CD4-positive, alpha-beta T cell treated with Interleukin-21 for 1 hour (primary cell): ENCODE data around the gene PGM5.

Experiments
- DNase-seq: peaks from one replicate; pipeline ENCODE4 v3.0.0-alpha.2; 2020

The PGM5 gene

DNA sequence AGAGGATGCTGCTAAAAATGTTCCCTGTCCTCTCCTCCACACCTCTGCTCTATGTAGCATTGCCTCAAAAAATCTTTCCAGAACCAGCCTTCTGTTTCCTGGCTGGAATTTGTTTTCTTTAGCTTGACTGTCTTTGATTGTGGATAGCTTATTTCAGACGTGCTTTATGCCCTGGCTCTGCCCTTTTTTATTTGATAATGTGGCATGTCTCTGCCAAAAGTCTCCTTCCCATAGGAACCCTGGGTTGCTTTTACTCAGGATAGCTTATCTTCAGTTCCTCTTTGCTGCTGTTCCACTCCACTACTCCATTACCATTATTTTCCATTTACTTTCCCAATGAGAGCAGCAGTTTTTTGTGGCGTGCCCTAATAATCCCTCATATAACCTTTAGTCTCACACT, 185.2 kb downstream of the PGM5 start:
- DNase-seq = no peak

DNA sequence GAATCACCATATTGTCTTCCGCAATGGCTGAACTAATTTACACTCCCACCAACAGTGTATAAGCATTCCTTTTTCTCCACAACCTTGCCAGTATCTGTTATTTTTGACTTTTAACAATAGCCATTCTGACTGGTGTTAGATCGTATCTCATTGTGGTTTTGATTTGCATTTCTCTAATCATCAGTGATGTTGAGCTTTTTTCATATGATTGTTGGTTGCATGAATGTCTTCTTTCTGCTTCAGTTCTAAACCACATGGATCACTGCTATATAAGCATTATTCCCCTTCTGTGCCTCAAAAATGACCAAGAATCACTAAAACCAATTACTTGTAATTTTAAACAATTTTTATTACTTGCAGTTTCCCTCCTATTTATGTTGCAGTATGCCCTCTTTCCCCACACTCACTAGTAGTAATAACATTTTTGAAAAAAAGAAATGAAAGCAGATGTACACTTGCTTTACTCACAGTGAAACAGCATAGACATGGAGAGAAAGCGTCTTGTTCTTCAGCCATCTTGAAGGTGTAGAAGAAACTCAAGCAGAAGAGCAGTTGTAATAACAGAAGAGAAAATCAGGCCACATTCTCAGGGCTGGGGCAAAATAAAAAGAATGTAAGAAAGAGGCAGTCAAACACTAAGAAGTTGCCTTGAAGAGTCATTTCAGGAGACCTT, 188.8 kb downstream of the PGM5 start:
- no peak for DNase-seq

DNA sequence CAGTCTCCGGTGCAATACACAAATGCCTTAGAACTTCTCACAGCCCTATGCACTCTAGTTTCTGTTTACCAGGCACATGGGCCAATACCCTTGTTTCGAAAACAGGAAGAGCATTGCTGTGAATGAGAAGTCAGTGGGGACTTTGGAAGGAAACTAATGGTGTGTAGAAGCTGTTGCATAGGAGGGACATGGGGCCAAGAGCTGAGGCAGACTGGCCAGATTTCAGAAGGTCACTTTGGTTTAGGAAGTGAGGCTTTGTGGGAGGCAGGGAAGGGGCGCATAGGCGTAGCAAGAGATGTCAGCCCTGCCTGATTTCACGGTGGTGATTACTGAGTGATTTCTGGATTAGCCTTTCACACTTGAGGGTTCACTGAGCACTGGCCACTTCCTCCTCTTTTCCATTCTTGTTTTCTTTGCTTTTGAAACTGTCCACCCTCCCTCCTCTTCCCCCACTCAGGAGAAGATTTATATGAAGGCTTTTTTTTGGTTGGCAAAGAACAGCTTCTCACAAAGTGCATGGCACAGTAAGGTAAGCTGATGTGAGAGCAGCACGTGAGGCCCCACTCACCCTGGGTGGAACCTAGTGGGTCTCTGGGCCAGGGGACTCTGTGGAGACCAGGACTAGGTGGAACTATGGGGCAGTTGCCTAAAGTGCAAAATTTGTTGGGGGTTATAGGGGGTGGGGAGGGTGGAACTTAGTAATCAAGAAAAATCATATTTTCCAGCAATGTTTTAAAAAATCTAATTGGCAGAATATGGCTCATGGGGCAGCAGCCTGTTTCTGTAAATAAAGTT, 190.4 kb downstream of the PGM5 start:
- DNase-seq = peak; percentile 4

GRCh38 chr9:68547417-68547816, 191.0 kb downstream of the PGM5 start:
- DNase-seq = no peak

GRCh38 chr9:68548241-68548640, 191.8 kb downstream of the PGM5 start:
- no peak for DNase-seq

- DNase-seq = no peak
Measured at GRCh38 chr9:68551191-68551590, 194.8 kb downstream of the PGM5 start.

DNA sequence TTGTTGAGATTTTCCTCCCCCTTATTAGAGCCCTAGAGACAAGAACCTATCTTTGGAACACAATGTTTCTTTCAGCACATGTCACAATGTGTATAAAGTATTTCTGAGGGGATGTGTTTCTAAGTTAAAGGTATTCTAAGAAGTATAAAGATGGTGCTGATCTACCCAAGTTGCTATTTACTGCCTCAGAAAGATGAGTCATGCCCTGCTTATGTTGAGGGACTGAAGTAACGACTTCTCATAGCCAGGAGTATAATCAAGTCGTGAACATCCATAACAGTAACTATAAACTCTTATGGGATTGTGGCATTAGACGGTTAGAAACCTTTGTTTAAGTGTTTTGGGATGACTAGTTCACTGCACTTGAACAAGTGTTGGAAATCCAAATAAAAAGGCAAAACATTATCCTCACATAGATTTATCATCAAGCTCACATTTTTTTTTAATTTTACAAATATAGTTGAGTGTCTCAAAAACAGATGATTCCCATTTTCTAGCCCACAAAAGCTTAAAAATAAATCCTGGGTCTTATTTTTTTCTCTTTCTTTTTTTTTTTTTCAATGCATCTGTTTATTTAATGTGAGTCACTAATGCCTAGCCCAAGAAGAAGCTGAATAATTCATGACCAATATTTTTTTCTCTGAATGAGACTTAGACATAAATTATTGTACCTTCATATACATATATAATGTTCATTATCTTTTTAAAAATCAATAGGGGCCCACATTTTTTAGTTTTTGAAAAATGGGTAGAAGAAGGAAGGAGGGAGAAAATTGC, 196.5 kb downstream of the PGM5 start:
- no peak for DNase-seq

DNA sequence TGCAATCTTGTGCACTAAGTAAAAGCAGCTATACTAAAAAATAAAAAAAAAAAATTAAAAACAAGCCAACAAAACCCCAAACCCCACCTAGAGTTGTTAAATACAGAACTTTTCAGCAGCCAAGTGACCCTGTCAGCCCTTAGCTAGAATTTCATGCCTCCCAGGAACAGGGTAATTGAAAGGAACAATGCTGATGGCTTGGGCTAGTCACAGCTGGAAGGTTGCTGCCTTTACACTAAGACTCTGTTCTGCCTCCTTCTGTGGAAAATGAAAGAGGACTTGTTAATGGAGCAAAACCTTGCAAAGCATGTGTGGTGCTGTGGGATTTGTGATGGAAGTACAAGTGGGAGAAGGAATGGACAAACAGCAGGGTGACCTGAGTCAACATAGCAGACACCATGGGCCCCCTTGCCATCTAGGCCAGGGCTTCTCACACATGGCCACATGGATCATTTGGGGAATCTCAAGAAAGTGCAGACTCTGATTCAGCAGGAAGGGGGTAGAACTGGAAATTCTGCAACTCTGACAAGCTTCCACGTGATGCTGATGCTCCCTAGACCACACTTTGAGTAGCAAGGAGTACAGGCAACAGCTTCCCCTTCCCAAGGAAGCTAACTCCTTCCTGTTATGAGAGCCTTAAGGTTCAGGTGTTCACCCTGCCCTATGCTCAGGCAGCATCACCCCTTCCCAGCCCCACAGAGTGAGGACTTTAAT, 199.2 kb downstream of the PGM5 start:
- DNase-seq = no peak

DNA sequence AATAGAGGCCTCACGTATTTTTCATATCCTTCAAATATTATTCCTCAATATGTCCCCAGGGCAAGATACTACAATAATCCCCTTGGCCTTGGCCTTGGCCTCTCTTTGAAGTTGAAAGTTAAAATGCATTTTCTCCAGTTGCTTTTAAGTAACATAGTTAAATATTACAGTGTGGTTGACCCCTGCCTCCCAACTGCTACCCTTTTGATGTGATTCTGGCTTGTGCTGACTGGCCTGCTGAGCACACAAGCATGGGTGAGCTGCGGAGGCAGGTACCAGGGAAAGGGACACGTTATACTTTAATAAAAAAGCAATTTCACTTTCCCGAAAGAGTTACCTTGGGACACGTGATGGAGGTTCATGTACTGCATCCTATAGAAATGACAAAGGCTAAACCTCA, 202.1 kb downstream of the PGM5 start:
- DNase-seq = no peak

GRCh38 chr9:68560071-68560844, 203.8 kb downstream of the PGM5 start:
- DNase-seq = peak; percentile 42

- no peak for DNase-seq
Measured at GRCh38 chr9:68562461-68562860, 206.1 kb downstream of the PGM5 start.

DNA sequence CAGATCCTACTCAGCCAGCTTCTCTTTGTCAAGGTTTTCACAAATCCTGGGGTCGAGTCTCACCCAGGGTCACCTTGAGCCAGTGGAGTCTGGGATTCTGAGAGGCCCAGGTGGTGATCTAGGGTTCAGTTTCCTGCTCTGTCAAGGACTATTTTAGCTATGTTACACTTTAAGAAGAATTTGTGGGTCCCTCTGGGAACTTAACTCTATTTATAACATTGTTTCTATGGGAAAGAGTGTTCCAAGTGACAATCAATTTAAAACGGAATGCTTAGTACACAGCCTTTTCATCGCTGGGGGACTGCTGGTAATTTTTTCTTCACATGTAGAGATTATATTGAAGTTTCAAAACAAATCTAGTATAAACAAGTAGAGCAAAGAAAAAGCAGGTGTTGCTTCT, 211.2 kb downstream of the PGM5 start:
- no peak for DNase-seq

DNA sequence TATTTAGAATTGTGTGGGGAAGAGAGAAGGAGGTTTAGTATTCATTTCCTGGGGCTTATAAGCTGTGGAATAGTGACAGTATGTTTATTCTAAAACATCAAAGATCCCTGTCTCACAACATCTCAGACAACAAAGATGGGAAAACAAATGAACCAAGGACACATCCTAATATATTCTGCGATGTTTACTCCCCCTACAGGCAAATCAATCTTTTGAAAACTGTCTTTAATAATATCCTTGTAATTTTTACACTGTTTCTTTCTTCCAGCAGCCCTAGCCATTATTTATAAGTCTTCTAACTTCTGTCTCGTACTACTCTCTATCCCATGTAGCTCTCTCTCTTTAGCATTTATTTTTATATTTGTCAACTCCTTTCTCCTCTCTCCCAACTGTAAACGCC, 217.7 kb downstream of the PGM5 start:
- no peak for DNase-seq

DNA sequence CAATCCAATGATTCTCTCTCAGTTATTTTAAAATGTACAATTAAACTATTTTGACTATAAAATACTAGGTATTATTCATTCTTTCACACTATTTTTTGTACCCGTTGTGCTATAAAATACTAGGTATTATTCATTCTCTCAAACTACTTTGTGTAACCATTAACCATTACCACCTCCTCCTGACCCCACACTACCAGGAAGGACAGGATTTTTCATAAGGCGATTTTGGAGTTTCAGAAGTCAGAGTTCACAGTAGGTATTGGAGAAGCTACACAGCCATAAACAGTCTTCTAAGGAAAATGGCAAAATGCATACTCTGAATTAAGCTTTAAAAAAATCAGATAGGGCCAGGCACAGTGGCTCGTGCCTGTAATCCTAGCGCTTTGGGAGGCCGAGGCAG, 219.4 kb downstream of the PGM5 start:
- DNase-seq = no peak

DNA sequence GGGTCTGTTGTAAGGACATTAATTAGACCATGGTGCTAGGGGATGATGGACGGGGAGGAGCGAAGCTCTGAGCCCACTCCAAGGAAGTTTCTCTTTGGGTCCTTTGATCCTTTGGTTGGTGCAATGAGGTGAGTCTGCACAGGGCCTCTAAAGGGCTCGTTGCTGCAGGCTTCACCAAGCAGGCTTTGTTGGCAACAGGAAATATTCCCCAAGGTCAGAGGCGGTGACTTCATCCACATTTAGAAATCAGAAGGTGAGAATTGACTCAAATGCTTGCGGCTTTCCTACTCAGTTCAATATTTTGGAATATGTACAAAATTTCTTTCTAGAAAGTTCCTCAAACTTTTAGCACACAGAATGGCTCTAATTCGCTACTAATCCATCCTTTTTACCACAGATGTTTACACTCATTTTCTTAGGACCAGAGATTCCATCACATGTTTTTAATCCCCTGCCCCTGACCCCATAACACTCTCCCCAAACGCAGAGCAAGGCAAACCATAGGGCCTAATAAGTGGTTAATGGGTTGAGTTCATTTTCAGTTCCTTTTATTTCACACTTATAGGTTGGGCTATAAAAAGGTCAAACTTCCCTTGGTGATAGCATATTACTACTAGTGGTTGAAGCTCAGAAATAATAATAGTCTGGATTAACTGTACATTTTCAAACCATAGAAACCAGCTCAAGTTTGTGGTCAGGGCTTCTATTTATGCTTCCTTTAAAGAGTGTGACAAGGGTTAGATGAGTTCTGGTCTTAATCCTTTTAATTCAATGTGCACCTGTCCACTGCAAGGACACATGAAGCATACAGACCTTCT, 221.6 kb downstream of the PGM5 start:
- no peak for DNase-seq
